ENCODE measurements around the gene OR10A4. TPM values are rescaled to one million over a fixed set of nuclear protein-coding genes. Genes with fewer than 3 reads are reported as not detected.

OR10A4 gene
- total RNA-seq, 1 donor from 2014 or later: not detected

DNA sequence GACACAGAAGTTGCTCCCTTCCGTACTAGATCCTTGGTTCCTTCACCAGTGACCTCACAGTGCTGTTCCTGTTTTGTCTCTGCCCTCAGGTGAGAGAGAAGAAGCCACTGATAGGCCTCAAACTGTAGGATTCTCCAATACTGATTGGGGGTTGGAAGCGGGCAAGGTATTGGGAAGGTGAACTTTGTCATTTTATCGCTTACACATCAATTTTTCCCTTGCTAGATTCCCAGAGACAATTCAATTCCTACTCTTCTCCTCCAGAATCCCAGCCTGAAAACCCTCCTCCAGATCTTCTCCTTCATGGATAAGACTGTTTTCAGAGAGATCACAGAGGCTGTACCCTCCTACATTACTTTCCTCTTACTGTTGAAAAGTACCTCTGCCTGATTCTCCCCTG lies 35.0 kb downstream of the OR10A4 start:
- Mint-ChIP-seq H3K27ac (ENCODE audit: unreplicated experiment) (no peak overlapping the region), H3K4me1 (ENCODE audit: unreplicated experiment) (no peaks in the 10 kb centered on the region), H3K27me3 (ENCODE audit: unreplicated experiment) (peaks cover 12% of the 10 kb centered on the region), H3K36me3 (ENCODE audit: unreplicated experiment) (no peaks in the 10 kb centered on the region), H3K4me3 (ENCODE audit: unreplicated experiment) (no peak overlapping the region), H3K9me3 (ENCODE audit: unreplicated experiment) (no peaks in the 10 kb centered on the region)
- TF ChIP-seq, protein P1, sequence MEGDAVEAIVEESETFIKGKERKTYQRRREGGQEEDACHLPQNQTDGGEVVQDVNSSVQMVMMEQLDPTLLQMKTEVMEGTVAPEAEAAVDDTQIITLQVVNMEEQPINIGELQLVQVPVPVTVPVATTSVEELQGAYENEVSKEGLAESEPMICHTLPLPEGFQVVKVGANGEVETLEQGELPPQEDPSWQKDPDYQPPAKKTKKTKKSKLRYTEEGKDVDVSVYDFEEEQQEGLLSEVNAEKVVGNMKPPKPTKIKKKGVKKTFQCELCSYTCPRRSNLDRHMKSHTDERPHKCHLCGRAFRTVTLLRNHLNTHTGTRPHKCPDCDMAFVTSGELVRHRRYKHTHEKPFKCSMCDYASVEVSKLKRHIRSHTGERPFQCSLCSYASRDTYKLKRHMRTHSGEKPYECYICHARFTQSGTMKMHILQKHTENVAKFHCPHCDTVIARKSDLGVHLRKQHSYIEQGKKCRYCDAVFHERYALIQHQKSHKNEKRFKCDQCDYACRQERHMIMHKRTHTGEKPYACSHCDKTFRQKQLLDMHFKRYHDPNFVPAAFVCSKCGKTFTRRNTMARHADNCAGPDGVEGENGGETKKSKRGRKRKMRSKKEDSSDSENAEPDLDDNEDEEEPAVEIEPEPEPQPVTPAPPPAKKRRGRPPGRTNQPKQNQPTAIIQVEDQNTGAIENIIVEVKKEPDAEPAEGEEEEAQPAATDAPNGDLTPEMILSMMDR (IDR thresholded peaks at IDR 0.05): no peak
- no peak for DNase-seq (ENCODE audit: extremely low spot score, unreplicated experiment)

DNA sequence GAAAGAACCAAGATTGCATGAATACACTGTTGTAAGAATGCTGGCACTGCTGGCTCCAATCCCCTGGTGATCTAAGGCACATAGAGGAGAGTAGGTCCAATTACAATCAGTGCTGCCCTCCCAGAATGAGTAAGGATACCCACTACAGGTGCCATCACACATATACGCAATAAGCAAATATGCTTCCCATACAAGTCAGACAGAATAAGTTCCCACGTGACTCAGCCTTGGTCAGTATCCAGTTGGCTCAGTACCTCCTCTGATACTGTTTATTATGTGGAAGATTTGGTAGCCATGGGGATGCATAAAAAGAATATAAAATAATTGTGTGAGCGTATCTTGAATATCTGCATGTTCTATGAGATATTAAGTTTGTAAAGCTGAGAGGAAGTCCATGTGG lies 35.5 kb downstream of the OR10A4 start:
- Mint-ChIP-seq H3K4me3 (ENCODE audit: unreplicated experiment) (no peak overlapping the region), H3K9me3 (ENCODE audit: unreplicated experiment) (no peaks in the 10 kb centered on the region), H3K4me1 (ENCODE audit: unreplicated experiment) (no peaks in the 10 kb centered on the region), H3K36me3 (ENCODE audit: unreplicated experiment) (no peaks in the 10 kb centered on the region), H3K27ac (ENCODE audit: unreplicated experiment) (no peak overlapping the region), H3K27me3 (ENCODE audit: unreplicated experiment) (peaks cover 13% of the 10 kb centered on the region)
- TF ChIP-seq, protein P1 (IDR thresholded peaks at IDR 0.05): no peak
- DNase-seq (ENCODE audit: extremely low spot score, unreplicated experiment): no peak

DNA sequence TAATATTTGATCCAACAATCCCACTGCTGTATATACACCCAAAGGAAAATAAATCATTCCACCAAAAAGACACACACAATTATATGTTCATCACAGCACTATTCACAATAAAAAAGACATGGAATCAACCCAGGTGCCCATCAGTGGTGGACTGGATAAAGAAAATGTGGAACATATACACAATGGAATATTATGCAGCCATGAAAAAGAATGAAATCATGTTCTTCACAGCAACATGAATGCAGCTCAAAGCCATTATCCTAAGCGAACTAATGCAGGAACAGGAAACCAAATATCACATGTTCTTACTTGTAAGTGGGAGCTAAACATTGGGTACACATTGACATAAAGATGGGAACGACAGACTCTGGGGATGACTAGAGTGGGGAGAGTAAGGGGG lies 43.3 kb downstream of the OR10A4 start:
- H3K4me3 Mint-ChIP-seq (ENCODE audit: unreplicated experiment): no peak overlapping the region
- no peaks in the 10 kb centered on the region for H3K9me3 Mint-ChIP-seq (ENCODE audit: unreplicated experiment)
- no peak for DNase-seq (ENCODE audit: extremely low spot score, unreplicated experiment)
- no peaks in the 10 kb centered on the region for H3K4me1 Mint-ChIP-seq (ENCODE audit: unreplicated experiment)
- TF ChIP-seq, protein P1 (IDR thresholded peaks at IDR 0.05): no peak
- peaks cover 5% of the 10 kb centered on the region for H3K27me3 Mint-ChIP-seq (ENCODE audit: unreplicated experiment)
- H3K27ac Mint-ChIP-seq (ENCODE audit: unreplicated experiment): no peak overlapping the region
- H3K36me3 Mint-ChIP-seq (ENCODE audit: unreplicated experiment): no peaks in the 10 kb centered on the region

DNA sequence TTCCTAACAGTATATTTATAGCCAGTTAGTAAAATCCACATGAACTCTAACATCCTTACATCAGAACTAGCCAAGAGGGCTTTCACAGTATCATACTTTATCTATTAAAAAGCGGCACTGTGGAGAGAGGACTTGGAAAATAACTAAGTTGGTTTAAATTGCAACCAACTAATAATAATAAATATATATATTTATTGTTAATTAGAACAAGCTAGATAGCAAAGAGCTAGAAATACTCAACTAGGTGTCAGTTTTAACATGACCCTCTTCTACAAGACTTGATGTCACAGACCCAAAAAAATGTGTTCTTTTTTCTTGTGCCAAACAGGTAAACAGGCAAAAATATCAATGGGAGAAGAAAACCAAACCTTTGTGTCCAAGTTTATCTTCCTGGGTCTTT lies 44.3 kb downstream of the OR10A4 start, which contains the start of gene OR2D3:
Gene OR2D3 (plus strand): TSS at position 301 of the 400 bp plus-strand sequence. CDS start 0 bp downstream, at position 301.
- H3K4me3 Mint-ChIP-seq (ENCODE audit: unreplicated experiment): no peak within 1 kb of the TSS
- no peaks in the 10 kb centered on the region for H3K4me1 Mint-ChIP-seq (ENCODE audit: unreplicated experiment)
- H3K27ac Mint-ChIP-seq (ENCODE audit: unreplicated experiment): no peak within 1 kb of the TSS
- DNase-seq (ENCODE audit: extremely low spot score, unreplicated experiment): no peak
- H3K9me3 Mint-ChIP-seq (ENCODE audit: unreplicated experiment): no peaks in the 10 kb centered on the region
- no peaks in the 10 kb centered on the region for H3K36me3 Mint-ChIP-seq (ENCODE audit: unreplicated experiment)
- TF ChIP-seq, protein P1 (IDR thresholded peaks at IDR 0.05): no peak
- H3K27me3 Mint-ChIP-seq (ENCODE audit: unreplicated experiment): peaks cover 5% of the 10 kb centered on the region

DNA sequence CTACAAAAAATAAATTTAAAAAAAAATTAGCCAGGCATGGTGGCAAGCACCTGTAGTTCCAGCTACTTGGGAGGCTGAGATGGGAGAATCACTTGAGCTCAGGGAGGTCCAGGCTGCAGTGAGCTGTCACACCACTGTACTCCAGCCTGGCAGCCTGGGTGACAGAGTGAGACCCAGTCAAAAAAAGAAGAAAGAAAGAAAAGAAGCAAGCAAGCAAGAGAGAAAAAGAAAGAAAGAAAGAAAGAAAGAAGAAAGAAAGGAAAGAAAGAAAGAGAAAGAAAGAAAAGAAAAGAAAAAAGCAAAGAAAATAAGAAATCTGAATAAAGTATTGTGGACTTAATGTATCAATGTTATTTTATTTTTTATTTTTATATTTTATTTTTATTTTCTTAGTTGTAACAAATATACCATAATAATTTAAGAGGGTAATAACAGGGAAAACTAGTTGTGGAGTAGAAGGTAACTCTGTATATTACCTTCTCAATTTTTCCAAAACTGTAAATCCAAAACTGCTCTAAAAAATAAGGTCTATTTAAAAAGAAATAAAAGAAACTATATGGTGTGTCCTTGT lies 48.7 kb downstream of the OR10A4 start:
- Mint-ChIP-seq H3K27me3 (ENCODE audit: unreplicated experiment) (peaks cover 2% of the 10 kb centered on the region), H3K4me1 (ENCODE audit: unreplicated experiment) (peaks cover 19% of the 10 kb centered on the region), H3K36me3 (ENCODE audit: unreplicated experiment) (no peaks in the 10 kb centered on the region), H3K9me3 (ENCODE audit: unreplicated experiment) (no peaks in the 10 kb centered on the region), H3K4me3 (ENCODE audit: unreplicated experiment) (no peak overlapping the region), H3K27ac (ENCODE audit: unreplicated experiment) (no peak overlapping the region)
- DNase-seq (ENCODE audit: extremely low spot score, unreplicated experiment): no peak
- TF ChIP-seq, protein P1 (IDR thresholded peaks at IDR 0.05): no peak
